ENCODE results near the gene RWDD2A. TPM values are rescaled to one million over a fixed set of nuclear protein-coding genes. Genes with fewer than 3 reads are reported as not detected.

Gene RWDD2A
- total and polyA plus RNA-seq, 2 of the 8 experiments (the other 6 are each of a cell fraction or from before 2014, with no cell fraction given), result 2.1 to 3.6 TPM

- Histone ChIP-seq H3K36me3 (ENCODE audit: control insufficient read depth in 2 of 4, insufficient read depth in 4 of 4, low read length in 3 of 4) (peaks cover 2 to 73% (median 31%) of the 10 kb centered on the region in 4 experiments; a peak in 6 of 8 replicates), H3K18ac (ENCODE audit: extremely low read depth, low read length) (no peak overlapping the region), H3K4me1 (replicated peaks in 1 of 4; ENCODE audit: control insufficient read depth in 3 of 4, insufficient read depth in 4 of 4, low read length in 3 of 4) (no peaks in the 10 kb centered on the region; a peak in 1 of 7 replicates), H3K9me3 (ENCODE audit: insufficient read depth in 2 of 2, low read depth in 1 of 2, low read length in 1 of 2) (no peaks in the 10 kb centered on the region), H2BK15ac (ENCODE audit: low read length) (no peak overlapping the region), H3K23me2 (ENCODE audit: low read depth, low read length) (no peaks in the 10 kb centered on the region), H3K4ac (replicated peaks; ENCODE audit: insufficient read length, low read depth, low read length) (no peak overlapping the region), H2BK120ac (replicated peaks; ENCODE audit: low read depth, low read length) (no peak overlapping the region), H4K20me1 (replicated peaks in 1 of 2; ENCODE audit: control insufficient read depth in 1 of 2, insufficient read depth in 2 of 2, low read length in 2 of 2) (peaks cover 0 to 2% of the 10 kb centered on the region in 2 experiments), H3K4me2 (ENCODE audit: insufficient read depth in 1 of 2, low read depth in 2 of 2, low read length in 2 of 2) (no peak overlapping the region), H4K91ac (replicated peaks; ENCODE audit: insufficient read length, low read length) (no peak overlapping the region), H4K5ac (ENCODE audit: insufficient read length, low read depth, low read length) (no peak overlapping the region), H3K9ac (replicated peaks in 1 of 4; ENCODE audit: extremely low read depth in 1 of 4, low read depth in 3 of 4, low read length in 3 of 4) (no peak overlapping the region), H2BK5ac (ENCODE audit: low read depth, low read length) (no peak overlapping the region), H3K79me1 (ENCODE audit: low read depth, low read length) (no peaks in the 10 kb centered on the region; the same call in 1 of the 2 replicates), H3K27ac (ENCODE audit: low read depth, low read length) (no peak overlapping the region), H2BK12ac (ENCODE audit: low read depth, low read length) (no peak overlapping the region), H3K79me2 (ENCODE audit: control insufficient read depth in 1 of 2, insufficient read depth in 2 of 2, low read length in 2 of 2) (no peaks in the 10 kb centered on the region), H2AK5ac (ENCODE audit: low read depth, low read length) (no peak overlapping the region), H2AFZ (ENCODE audit: low read length) (no peak overlapping the region), H3K27me3 (replicated peaks in 1 of 4; ENCODE audit: control insufficient read depth in 3 of 4, extremely low read depth in 1 of 4, insufficient read depth in 3 of 4, low read length in 3 of 4) (no peaks in the 10 kb centered on the region), H3K14ac (ENCODE audit: insufficient read length) (no peak overlapping the region), H3K56ac (replicated peaks; ENCODE audit: insufficient read length, low read depth, low read length) (no peak overlapping the region), H2BK20ac (ENCODE audit: low read length) (no peak overlapping the region), H3K23ac (ENCODE audit: insufficient read length) (no peak overlapping the region), H4K8ac (ENCODE audit: extremely low read depth, insufficient read depth, low read length) (no peak overlapping the region), H3K4me3 (ENCODE audit: extremely low read depth in 1 of 4, insufficient read depth in 2 of 4, low read depth in 3 of 4, low read length in 4 of 4) (no peak overlapping the region)
- WGBS, 2 experiments (ENCODE audit: extremely low coverage in 1 of 2, insufficient coverage in 1 of 2, insufficient read length in 1 of 2, insufficient replicate concordance in 2 of 2, low coverage in 1 of 2, low lambda C conversion rate in 2 of 2, missing lambda C conversion rate in 1 of 2), result 96% methylated on average over 4 of the region's 4 CpGs; no CpG with 5 or more reads in 1 of the 2 experiments
- ChIA-PET POLR2A (ENCODE audit: partially characterized antibody) (interaction anchor here (1.4 kb wide), 1 partner anchor 9 kb away, joined by 6 read pairs; no protein-coding TSS in a partner anchor), CTCF (ENCODE audit: partially characterized antibody) (interaction anchor here (0.5 to 1.5 kb wide), 6 partner anchors 16 to 920 kb away, joined by 4 to 7 read pairs (median 4); partner anchors contain the start of gene PRSS35)
- FAIRE-seq (no peak), DNase-seq (ENCODE audit: low read depth in 1 of 2, low spot score in 2 of 2) (no peak)
- TF ChIP-seq SRF (IDR thresholded peaks at IDR 0.05; ENCODE audit: low read depth, low read length) (no peak), CREB1 (IDR thresholded peaks at IDR 0.05) (no peak), YY1 (IDR thresholded peaks at IDR 0.05; ENCODE audit: low read depth, low read length) (no peak), HDAC6 (IDR thresholded peaks at IDR 0.05; ENCODE audit: low read depth, low read length) (no peak), CHD2 (IDR thresholded peaks at IDR 0.05; ENCODE audit: low read length) (no peak), ASH2L (IDR thresholded peaks at IDR 0.05; ENCODE audit: low read length) (no peak), ATF2 (IDR thresholded peaks at IDR 0.05; ENCODE audit: low read length) (no peak), CBX5 (IDR thresholded peaks at IDR 0.05; ENCODE audit: low read depth, low read length) (no peak), RAD21 (IDR thresholded peaks at IDR 0.05 in 1 of 2, conservative IDR thresholded peaks at IDR 0.05 in 1 of 2; ENCODE audit: low read depth in 2 of 2, low read length in 2 of 2) (no peak), USF2 (IDR thresholded peaks at IDR 0.05; ENCODE audit: low read length) (no peak), MAX (IDR thresholded peaks at IDR 0.05) (no peak)
Observed at GRCh38 chr6:83176246-83176645, 16.9 kb upstream of the RWDD2A start.

All from H1 (cell line).